Activated naive CD4-positive, alpha-beta T cell treated with anti-CD3 and anti-CD28 coated beads for 36 hours (primary cell): ENCODE data around the gene MYO5B. TPM values are rescaled to one million over a fixed set of nuclear protein-coding genes. Genes with fewer than 3 reads are reported as not detected.

Experiments
- CTCF ChIA-PET: fragments of 350-600 bp; sonication (Branson Sonifier 250); formaldehyde crosslinking; loops from one replicate; lab custom pipeline; 2021; ENCODE audit warnings: antibody characterized with exemption; lab: Charles Lee
- DNase-seq: peaks from one replicate; pipeline ENCODE4 v3.0.0-alpha.2; 2020
- H3K27ac Mint-ChIP-seq: one replicate; pipeline ENCODE4 v1.8.0; 2021; ENCODE audit warnings: mild to moderate bottlenecking, mixed read lengths
- H3K27me3 Mint-ChIP-seq: one replicate; pipeline ENCODE4 v1.8.0; 2021; ENCODE audit warnings: low read depth, mixed read lengths
- H3K36me3 Mint-ChIP-seq: one replicate; pipeline ENCODE4 v1.8.0; 2021; ENCODE audit warnings: low read depth, mixed read lengths
- H3K4me1 Mint-ChIP-seq: one replicate; pipeline ENCODE4 v1.8.0; 2021; ENCODE audit warnings: low read depth, mixed read lengths
- H3K4me3 Mint-ChIP-seq: one replicate; pipeline ENCODE4 v1.8.0; 2021; ENCODE audit warnings: mild to moderate bottlenecking, moderate library complexity, mixed read lengths
- H3K9me3 Mint-ChIP-seq: one replicate; pipeline ENCODE4 v1.8.0; 2021; ENCODE audit warnings: mixed read lengths
- intact Hi-C: fragments of 100-400 bp; cut with micrococcal nuclease; formaldehyde crosslinking; loops from one replicate; pipeline ENCODE4 v1.15.1; 2023
- total RNA-seq, 2 experiments: library from RNA; stranded (reverse); gene quantifications; one replicate each; pipeline ENCODE4 v1.2.3, GENCODE V29; 2021

Gene MYO5B
- total RNA-seq, 2 experiments from 2014 or later = 0.02 to 0.12 TPM

GRCh38 chr18:49875155-49875554 is 319.8 kb downstream of the MYO5B start:
- CTCF ChIA-PET = no interaction called here
- Mint-ChIP-seq H3K27me3 (peaks cover 16% of the 10 kb centered on the region), H3K36me3 (no peaks in the 10 kb centered on the region), H3K4me3 (no peak overlapping the region), H3K9me3 (no peaks in the 10 kb centered on the region), H3K4me1 (no peaks in the 10 kb centered on the region), H3K27ac (no peak overlapping the region)
- no peak for DNase-seq
- intact Hi-C loops = no loop called here

GRCh38 chr18:49874238-49874637 is 320.7 kb downstream of the MYO5B start:
- Mint-ChIP-seq H3K4me3 (no peak overlapping the region), H3K27me3 (peaks cover 13% of the 10 kb centered on the region), H3K9me3 (no peaks in the 10 kb centered on the region), H3K27ac (no peak overlapping the region), H3K4me1 (no peaks in the 10 kb centered on the region), H3K36me3 (no peaks in the 10 kb centered on the region)
- CTCF ChIA-PET = interaction anchor here (0.6 to 0.7 kb wide), 3 partner anchors 16 to 850 kb away, joined by 3 read pairs; no protein-coding TSS in a partner anchor
- intact Hi-C loops = no loop called here
- no peak for DNase-seq

GRCh38 chr18:49869354-49869753 is 325.6 kb downstream of the MYO5B start:
- Mint-ChIP-seq H3K9me3 (no peaks in the 10 kb centered on the region), H3K27ac (no peak overlapping the region), H3K36me3 (no peaks in the 10 kb centered on the region), H3K4me3 (no peak overlapping the region), H3K27me3 (no peaks in the 10 kb centered on the region), H3K4me1 (no peaks in the 10 kb centered on the region)
- CTCF ChIA-PET = interaction anchor here (0.7 to 1.2 kb wide), 2 partner anchors 10 to 488 kb away, joined by 3 to 7 read pairs; no protein-coding TSS in a partner anchor
- intact Hi-C loops = no loop called here
- DNase-seq = no peak

GRCh38 chr18:49866680-49867079 is 328.3 kb downstream of the MYO5B start:
- no peaks in the 10 kb centered on the region for H3K27me3 Mint-ChIP-seq
- CTCF ChIA-PET = no interaction called here
- no peak overlapping the region for H3K27ac Mint-ChIP-seq
- H3K9me3 Mint-ChIP-seq = no peaks in the 10 kb centered on the region
- no peak overlapping the region for H3K4me3 Mint-ChIP-seq
- DNase-seq = no peak
- intact Hi-C loops = no loop called here
- H3K36me3 Mint-ChIP-seq = no peaks in the 10 kb centered on the region
- no peaks in the 10 kb centered on the region for H3K4me1 Mint-ChIP-seq

GRCh38 chr18:49865401-49865800 is 329.5 kb downstream of the MYO5B start:
- Mint-ChIP-seq H3K27ac (no peak overlapping the region), H3K4me3 (no peak overlapping the region), H3K9me3 (no peaks in the 10 kb centered on the region), H3K27me3 (no peaks in the 10 kb centered on the region), H3K4me1 (no peaks in the 10 kb centered on the region), H3K36me3 (no peaks in the 10 kb centered on the region)
- no peak for DNase-seq
- CTCF ChIA-PET = no interaction called here
- intact Hi-C loops = no loop called here

- intact Hi-C loops = loop anchor here (5.0 kb wide), 1 partner anchor 493 kb away; no protein-coding TSS in a partner anchor
- H3K4me1 Mint-ChIP-seq = no peaks in the 10 kb centered on the region
- H3K36me3 Mint-ChIP-seq = no peaks in the 10 kb centered on the region
- CTCF ChIA-PET = no interaction called here
- H3K9me3 Mint-ChIP-seq = no peaks in the 10 kb centered on the region
- H3K27me3 Mint-ChIP-seq = no peaks in the 10 kb centered on the region
- DNase-seq = no peak
- H3K4me3 Mint-ChIP-seq = no peak overlapping the region
- no peak overlapping the region for H3K27ac Mint-ChIP-seq
Observed at GRCh38 chr18:49863769-49864621, 331.0 kb downstream of the MYO5B start.

GRCh38 chr18:49862656-49863385 is 332.1 kb downstream of the MYO5B start:
- Mint-ChIP-seq H3K27ac (no peak overlapping the region), H3K4me1 (no peaks in the 10 kb centered on the region), H3K4me3 (no peak overlapping the region), H3K36me3 (no peaks in the 10 kb centered on the region), H3K27me3 (no peaks in the 10 kb centered on the region), H3K9me3 (no peaks in the 10 kb centered on the region)
- CTCF ChIA-PET = interaction anchor here (0.7 to 6.2 kb wide), 6 partner anchors 12 to 366 kb away, joined by 3 to 83 read pairs (median 4); no protein-coding TSS in a partner anchor
- no peak for DNase-seq
- intact Hi-C loops = loop anchor here (5.0 kb wide), 1 partner anchor 494 kb away; no protein-coding TSS in a partner anchor

- intact Hi-C loops = loop anchor here (5.0 kb wide), 1 partner anchor 496 kb away; no protein-coding TSS in a partner anchor
- CTCF ChIA-PET = interaction anchor here (0.7 to 6.2 kb wide), 12 partner anchors 10 to 496 kb away, joined by 3 to 83 read pairs (median 4); no protein-coding TSS in a partner anchor
- Mint-ChIP-seq H3K9me3 (no peaks in the 10 kb centered on the region), H3K36me3 (no peaks in the 10 kb centered on the region), H3K4me3 (no peak overlapping the region), H3K27me3 (no peaks in the 10 kb centered on the region), H3K27ac (no peak overlapping the region), H3K4me1 (no peaks in the 10 kb centered on the region)
- DNase-seq = no peak
Observed at GRCh38 chr18:49861659-49862058, 333.3 kb downstream of the MYO5B start.

- intact Hi-C loops = loop anchor here (5.0 kb wide), 1 partner anchor 498 kb away; no protein-coding TSS in a partner anchor
- no peaks in the 10 kb centered on the region for H3K9me3 Mint-ChIP-seq
- H3K36me3 Mint-ChIP-seq = no peaks in the 10 kb centered on the region
- H3K27me3 Mint-ChIP-seq = no peaks in the 10 kb centered on the region
- CTCF ChIA-PET = interaction anchor here (0.6 to 6.2 kb wide), 15 partner anchors 9 to 498 kb away, joined by 3 to 83 read pairs (median 6); no protein-coding TSS in a partner anchor
- DNase-seq = no peak
- H3K4me1 Mint-ChIP-seq = no peaks in the 10 kb centered on the region
- no peak overlapping the region for H3K4me3 Mint-ChIP-seq
- H3K27ac Mint-ChIP-seq = no peak overlapping the region
Observed at GRCh38 chr18:49859725-49860124, 335.2 kb downstream of the MYO5B start.

GRCh38 chr18:49859021-49859359 is 336.0 kb downstream of the MYO5B start:
- intact Hi-C loops = no loop called here
- Mint-ChIP-seq H3K36me3 (no peaks in the 10 kb centered on the region), H3K27ac (no peak overlapping the region), H3K4me3 (no peak overlapping the region), H3K9me3 (no peaks in the 10 kb centered on the region), H3K27me3 (no peaks in the 10 kb centered on the region), H3K4me1 (no peaks in the 10 kb centered on the region)
- no peak for DNase-seq
- CTCF ChIA-PET = interaction anchor here (0.6 to 6.2 kb wide), 20 partner anchors 8 to 506 kb away, joined by 3 to 83 read pairs (median 5); no protein-coding TSS in a partner anchor

- H3K27ac Mint-ChIP-seq = no peak overlapping the region
- DNase-seq = peak; percentile 73
Observed at GRCh38 chr18:49858309-49859020, 336.5 kb downstream of the MYO5B start.

More at GRCh38 chr18:49858309-49859020, 336.5 kb downstream of the MYO5B start:
- H3K27me3 Mint-ChIP-seq = no peaks in the 10 kb centered on the region
- no peaks in the 10 kb centered on the region for H3K36me3 Mint-ChIP-seq
- intact Hi-C loops = loop anchor here (1.0 kb wide), 5 partner anchors 129 to 1183 kb away; no protein-coding TSS in a partner anchor
- no peak overlapping the region for H3K4me3 Mint-ChIP-seq
- CTCF ChIA-PET = interaction anchor here (0.6 to 6.2 kb wide), 22 partner anchors 8 to 505 kb away, joined by 3 to 83 read pairs (median 4); no protein-coding TSS in a partner anchor
- no peaks in the 10 kb centered on the region for H3K9me3 Mint-ChIP-seq
- no peaks in the 10 kb centered on the region for H3K4me1 Mint-ChIP-seq
